ENCODE measurements around the gene PARP9. TPM values are rescaled to one million over a fixed set of nuclear protein-coding genes. Genes with fewer than 3 reads are reported as not detected.

Gene PARP9
- total and polyA plus RNA-seq, 2 donors (not counting 1 experiment from before 2014, with no cell fraction given) = 19.6 to 31.2 TPM

DNA sequence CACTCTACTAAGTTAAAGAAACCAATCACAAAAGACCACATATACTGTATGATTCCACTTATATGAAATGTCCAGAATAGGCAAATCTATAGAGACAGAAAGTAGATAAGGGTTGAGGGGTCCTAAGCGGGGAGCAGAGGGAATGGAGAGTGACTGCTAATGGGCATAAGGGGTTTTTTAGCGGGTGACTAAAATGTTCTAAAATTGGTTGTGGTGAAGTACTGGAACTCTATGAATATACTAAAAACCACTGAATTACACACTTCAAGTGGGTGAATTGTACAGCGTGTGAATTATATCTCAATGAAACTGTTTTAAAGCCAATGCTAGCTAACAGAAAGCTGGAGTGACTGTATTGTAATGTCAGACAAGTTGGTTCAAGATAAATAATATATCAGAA lies 82.7 kb downstream of the PARP9 start:
- Histone ChIP-seq H3K4me1 (ENCODE audit: control insufficient read depth in 2 of 2, insufficient read depth in 2 of 2, low read length in 2 of 2) (no peaks in the 10 kb centered on the region), H3K27me3 (replicated peaks in 1 of 4; ENCODE audit: control extremely low read depth in 1 of 4, control insufficient read depth in 3 of 4, insufficient read depth in 4 of 4, low read length in 3 of 4) (no peaks in the 10 kb centered on the region), H3K36me3 (replicated peaks in 1 of 2; ENCODE audit: control extremely low read depth in 1 of 2, control insufficient read depth in 1 of 2, extremely low read depth in 1 of 2, insufficient read depth in 2 of 2, low read length in 1 of 2) (peaks cover 4 to 5% of the 10 kb centered on the region in 2 experiments), H3K9me3 (ENCODE audit: control extremely low read depth in 1 of 3, control insufficient read depth in 2 of 3, insufficient read depth in 1 of 3, low read length in 2 of 3) (no peaks in the 10 kb centered on the region), H4K20me1 (ENCODE audit: control insufficient read depth, insufficient read depth, low read length, poor library complexity, severe bottlenecking) (peaks cover 26% of the 10 kb centered on the region), H2AFZ (ENCODE audit: insufficient read depth, low read depth, low read length, poor library complexity, severe bottlenecking) (no peak overlapping the region), H3K79me2 (ENCODE audit: control insufficient read depth, insufficient read depth, low read length) (peaks cover 71% of the 10 kb centered on the region), H3K9ac (ENCODE audit: low read length) (no peak overlapping the region), H3K4me2 (replicated peaks; ENCODE audit: low read depth, low read length, poor library complexity, severe bottlenecking) (no peak overlapping the region), H3K27ac (ENCODE audit: low read length in 2 of 2) (peak overlapping the region in 1 of 2 donors; percentile 22), H3K4me3 (ENCODE audit: control extremely low read depth in 1 of 5, extremely low read depth in 1 of 5, insufficient read depth in 1 of 5, low read depth in 2 of 5, low read length in 4 of 5) (no peak overlapping the region)
- ChIA-PET POLR2A (no interaction called here), CTCF (no interaction called here)
- WGBS (ENCODE audit: insufficient coverage) = no CpG with 5 or more reads among the region's 3 CpGs
- H3K4me3 Mint-ChIP-seq = no peak overlapping the region
- ATAC-seq (ENCODE audit: low read depth) = no peak
- no peaks in the 10 kb centered on the region for H3K27me3 Mint-ChIP-seq
- intact Hi-C loops (cut with micrococcal nuclease) = no loop called here
- no peaks in the 10 kb centered on the region for H3K9me3 Mint-ChIP-seq (ENCODE audit: insufficient read depth)
- H3K27ac Mint-ChIP-seq = peak overlapping the region; percentile 1
- peaks cover 33% of the 10 kb centered on the region for H3K4me1 Mint-ChIP-seq
- TF ChIP-seq, protein P1, sequence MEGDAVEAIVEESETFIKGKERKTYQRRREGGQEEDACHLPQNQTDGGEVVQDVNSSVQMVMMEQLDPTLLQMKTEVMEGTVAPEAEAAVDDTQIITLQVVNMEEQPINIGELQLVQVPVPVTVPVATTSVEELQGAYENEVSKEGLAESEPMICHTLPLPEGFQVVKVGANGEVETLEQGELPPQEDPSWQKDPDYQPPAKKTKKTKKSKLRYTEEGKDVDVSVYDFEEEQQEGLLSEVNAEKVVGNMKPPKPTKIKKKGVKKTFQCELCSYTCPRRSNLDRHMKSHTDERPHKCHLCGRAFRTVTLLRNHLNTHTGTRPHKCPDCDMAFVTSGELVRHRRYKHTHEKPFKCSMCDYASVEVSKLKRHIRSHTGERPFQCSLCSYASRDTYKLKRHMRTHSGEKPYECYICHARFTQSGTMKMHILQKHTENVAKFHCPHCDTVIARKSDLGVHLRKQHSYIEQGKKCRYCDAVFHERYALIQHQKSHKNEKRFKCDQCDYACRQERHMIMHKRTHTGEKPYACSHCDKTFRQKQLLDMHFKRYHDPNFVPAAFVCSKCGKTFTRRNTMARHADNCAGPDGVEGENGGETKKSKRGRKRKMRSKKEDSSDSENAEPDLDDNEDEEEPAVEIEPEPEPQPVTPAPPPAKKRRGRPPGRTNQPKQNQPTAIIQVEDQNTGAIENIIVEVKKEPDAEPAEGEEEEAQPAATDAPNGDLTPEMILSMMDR (IDR thresholded peaks at IDR 0.05) = no peak
- no peak for TF ChIP-seq EZH2 (IDR thresholded peaks at IDR 0.05; ENCODE audit: borderline replicate concordance, insufficient read depth, low read depth, low read length, poor library complexity, severe bottlenecking)
- DNase-seq = no peak

Small RNAs within 50 kb of the gene (small RNA-seq; reads per million reads assigned to genes)
- gene AC096861.1 (ENCODE audit: insufficient read length, low read depth, low replicate concordance) = not detected

Other genes with a start within 250 kb of the PARP9 start
- not detected in 2 replicates for gene CSTA, start 239.1 kb downstream of the PARP9 start, total RNA-seq
- 1.0 and 1.3 TPM in 2 replicates for gene CSTA, start 239.1 kb downstream of the PARP9 start, polyA plus RNA-seq
- gene MIX23, start 181.1 kb downstream of the PARP9 start, total RNA-seq = 33.1 and 36.2 TPM in 2 replicates
- 9.2 and 17.4 TPM in 2 replicates for gene MIX23, start 181.1 kb downstream of the PARP9 start, polyA plus RNA-seq
- gene FAM162A, start 180.1 kb downstream of the PARP9 start, total RNA-seq = 13.9 and 17.5 TPM in 2 replicates
- 10.9 and 12.9 TPM in 2 replicates for gene FAM162A, start 180.1 kb downstream of the PARP9 start, polyA plus RNA-seq
- 11.6 and 12.3 TPM in 2 replicates for gene WDR5B, start 148.2 kb downstream of the PARP9 start, total RNA-seq
- gene WDR5B, start 148.2 kb downstream of the PARP9 start, polyA plus RNA-seq = 3.5 and 4.6 TPM in 2 replicates
- 79.4 and 85.9 TPM in 2 replicates for gene KPNA1, start 49.4 kb downstream of the PARP9 start, total RNA-seq
- 14.9 and 15.2 TPM in 2 replicates for gene KPNA1, start 49.4 kb downstream of the PARP9 start, polyA plus RNA-seq
- 41.1 and 44.0 TPM in 2 replicates for gene DTX3L, start within 50 bp of the PARP9 start, total RNA-seq
- gene DTX3L, start within 50 bp of the PARP9 start, polyA plus RNA-seq = 7.3 and 8.1 TPM in 2 replicates
- gene PARP15, start 13.3 kb upstream of the PARP9 start, total RNA-seq = 172 and 182 TPM in 2 replicates
- gene PARP15, start 13.3 kb upstream of the PARP9 start, polyA plus RNA-seq = 307 and 489 TPM in 2 replicates
- gene PARP14, start 116.5 kb upstream of the PARP9 start, total RNA-seq = 188 and 195 TPM in 2 replicates
- 113 and 125 TPM in 2 replicates for gene PARP14, start 116.5 kb upstream of the PARP9 start, polyA plus RNA-seq
- 49.2 and 49.6 TPM in 2 replicates for gene HSPBAP1, start 229.5 kb upstream of the PARP9 start, total RNA-seq
- gene HSPBAP1, start 229.5 kb upstream of the PARP9 start, polyA plus RNA-seq = 23.0 and 35.9 TPM in 2 replicates
- gene SLC49A4, start 230.8 kb upstream of the PARP9 start, total RNA-seq = 20.0 and 23.0 TPM in 2 replicates
- 2.5 and 3.0 TPM in 2 replicates for gene SLC49A4, start 230.8 kb upstream of the PARP9 start, polyA plus RNA-seq

Data from B cell (primary cell).